HepG2 (cell line): ENCODE results near the gene IFNLR1. TPM values are rescaled to one million over a fixed set of nuclear protein-coding genes. Genes with fewer than 3 reads are reported as not detected.

Source experiments
- ATF4 ChIP-seq, 2 experiments: fragments of 450-650 bp in 1 of 2; sonication (generic) in 1 of 2; formaldehyde crosslinking; IDR thresholded peaks; 2 replicates each; pipeline versions ENCODE4 v1.5.0 to v1.8.0; 2020 to 2022; ENCODE audit warnings: mild to moderate bottlenecking in 1 of 2, missing genetic modification reagents in 1 of 2
- BHLHE40 ChIP-seq: IDR thresholded peaks from 2 replicates; pipeline ENCODE4 v1.6.1; 2011; ENCODE audit warnings: low read length, improper control_type of control experiment
- DZIP1 ChIP-seq: sonication (generic); formaldehyde crosslinking; IDR thresholded peaks from 2 replicates; pipeline ENCODE4 v1.5.0; 2020; ENCODE audit warnings: mild to moderate bottlenecking, missing genetic modification reagents
- HCFC1 ChIP-seq: fragments of 150-350 bp; IDR thresholded peaks from 2 replicates; pipeline ENCODE4 v1.6.1; 2014; ENCODE audit warnings: low read depth, low read length
- HES4 ChIP-seq: sonication (generic); formaldehyde crosslinking; IDR thresholded peaks from 2 replicates; pipeline ENCODE4 v1.9.0; 2021; ENCODE audit warnings: mild to moderate bottlenecking, missing genetic modification reagents, borderline replicate concordance
- IKZF4 ChIP-seq: sonication (generic); formaldehyde crosslinking; IDR thresholded peaks from 2 replicates; pipeline ENCODE4 v1.5.1; 2020; ENCODE audit warnings: borderline replicate concordance, mild to moderate bottlenecking, low read depth, missing genetic modification reagents; ENCODE audit errors: not compliant biosample characterization
- NFRKB ChIP-seq: fragments of 450-650 bp; IDR thresholded peaks from 2 replicates; pipeline ENCODE4 v1.6.1; 2017
- PAX8 ChIP-seq: sonication (generic); formaldehyde crosslinking; IDR thresholded peaks from 2 replicates; pipeline ENCODE4 v1.8.0; 2022; ENCODE audit warnings: mild to moderate bottlenecking, missing genetic modification reagents, borderline replicate concordance
- PREB ChIP-seq: sonication (generic); formaldehyde crosslinking; IDR thresholded peaks from 2 replicates; pipeline ENCODE4 v1.4.0; 2020; ENCODE audit warnings: missing genetic modification reagents
- PTBP1 ChIP-seq: fragments of 200-400 bp; formaldehyde crosslinking; IDR thresholded peaks from 2 replicates; pipeline ENCODE4 v1.6.1; 2018; ENCODE audit warnings: low read length, low read depth; ENCODE audit not compliant: poor library complexity, severe bottlenecking
- RXRB ChIP-seq: IDR thresholded peaks from 2 replicates; pipeline ENCODE4 v1.6.1; 2016; ENCODE audit warnings: borderline replicate concordance, missing genetic modification reagents, missing compliant biosample characterization
- SMYD3 ChIP-seq: sonication (generic); formaldehyde crosslinking; IDR thresholded peaks from 2 replicates; pipeline ENCODE4 v1.8.1; 2023; ENCODE audit warnings: mild to moderate bottlenecking, missing genetic modification reagents
- SNAI1 ChIP-seq: sonication (generic); formaldehyde crosslinking; IDR thresholded peaks from 2 replicates; pipeline ENCODE4 v1.5.0; 2020; ENCODE audit warnings: mild to moderate bottlenecking, missing genetic modification reagents, borderline replicate concordance
- SOX6 ChIP-seq, 2 experiments: fragments of 450-650 bp in 1 of 2; sonication (generic) in 1 of 2; formaldehyde crosslinking in 1 of 2; IDR thresholded peaks; 2 replicates each; pipeline versions ENCODE4 v1.4.0 to v1.6.1; 2017 to 2020; ENCODE audit warnings: antibody characterized with exemption in 1 of 2, mild to moderate bottlenecking in 1 of 2, missing genetic modification reagents in 1 of 2
- U2AF1 ChIP-seq: fragments of 200-400 bp; formaldehyde crosslinking; optimal IDR thresholded peaks from 2 replicates; pipeline ENCODE3; 2017; ENCODE audit warnings: mild to moderate bottlenecking, low read depth, low read length
- ZBTB7A ChIP-seq: sonication (generic); formaldehyde crosslinking; IDR thresholded peaks from 2 replicates; pipeline ENCODE4 v1.8.0; 2022; ENCODE audit warnings: mild to moderate bottlenecking, missing genetic modification reagents
- ZNF225 ChIP-seq: sonication (generic); formaldehyde crosslinking; IDR thresholded peaks from 2 replicates; pipeline ENCODE4 v1.4.0; 2020; ENCODE audit warnings: mild to moderate bottlenecking, missing genetic modification reagents
- ZNF329 ChIP-seq: sonication (generic); formaldehyde crosslinking; IDR thresholded peaks from 2 replicates; pipeline ENCODE4 v1.9.0; 2021; ENCODE audit warnings: low read depth, mild to moderate bottlenecking, missing genetic modification reagents
- ZNF333 ChIP-seq: sonication (generic); formaldehyde crosslinking; IDR thresholded peaks from 2 replicates; pipeline ENCODE4 v1.4.0; 2020; ENCODE audit warnings: mild to moderate bottlenecking, missing genetic modification reagents, borderline replicate concordance
- ZNF543 ChIP-seq: sonication (generic); formaldehyde crosslinking; IDR thresholded peaks from 2 replicates; pipeline ENCODE4 v1.4.0; 2020; ENCODE audit warnings: mild to moderate bottlenecking, missing genetic modification reagents
- ZNF547 ChIP-seq: sonication (generic); formaldehyde crosslinking; IDR thresholded peaks from 2 replicates; pipeline ENCODE4 v1.5.1; 2020; ENCODE audit warnings: mild to moderate bottlenecking, missing genetic modification reagents
- ZNF549 ChIP-seq: sonication (generic); formaldehyde crosslinking; IDR thresholded peaks from 2 replicates; pipeline ENCODE4 v1.5.0; 2020; ENCODE audit warnings: missing genetic modification reagents
- ZNF605 ChIP-seq: sonication (generic); formaldehyde crosslinking; IDR thresholded peaks from 2 replicates; pipeline ENCODE4 v1.8.0; 2022; ENCODE audit warnings: mild to moderate bottlenecking, missing genetic modification reagents
- ZNF788 ChIP-seq: sonication (generic); formaldehyde crosslinking; IDR thresholded peaks from 2 replicates; pipeline ENCODE4 v1.5.0; 2020; ENCODE audit warnings: mild to moderate bottlenecking, missing genetic modification reagents, borderline replicate concordance
- ZNF792 ChIP-seq: IDR thresholded peaks from 2 replicates; pipeline ENCODE4 v1.6.1; 2016
- polyA plus RNA-seq, 8 experiments: library from polyadenylated mRNA; depleted of rRNA in 3 of 8; stranded (reverse) in 7 of 8; unstranded in 1 of 8; fragments of >200 nt; fragmentation: Illumina TruSeq in 4 of 8; extraction: Trizol in 4 of 8; gene quantifications; 2 replicates each; pipeline versions ENCODE4 v1.2.1 to v1.2.3, GENCODE V29; 2011 to 2016; ENCODE audit warnings: low read depth in 4 of 8, missing spikeins in 1 of 8, mixed read lengths in 1 of 8; ENCODE audit not compliant: insufficient read depth in 1 of 8
- total RNA-seq, 5 experiments: library from RNA; depleted of rRNA; stranded (reverse); fragments of >200 nt; fragmentation: Illumina TruSeq; extraction: Trizol; gene quantifications; 2 replicates each; pipeline ENCODE4 v1.2.3, GENCODE V29; 2016; ENCODE audit warnings: low read depth in 1 of 5
- TF ChIP-seq, protein P1 (sequence below): sonication (generic); formaldehyde crosslinking; IDR thresholded peaks from 2 replicates; pipeline ENCODE4 v1.4.0; 2020; ENCODE audit warnings: mild to moderate bottlenecking, missing genetic modification reagents, borderline replicate concordance

Gene IFNLR1
- total and polyA plus RNA-seq, 2 of the 13 experiments (the other 11 are each of a cell fraction or from before 2014, with no cell fraction given): 3.8 to 8.5 TPM

GRCh38 chr1:24210195-24210627, 23.1 kb upstream of the IFNLR1 start (continued):
- TF ChIP-seq DZIP1 (CRISPR knock-in tag): no peak
- TF ChIP-seq PTBP1: no peak
- no peak for TF ChIP-seq NFRKB
- TF ChIP-seq ZNF333 (CRISPR knock-in tag): no peak; the same call in 1 of the 2 replicates
- no peak for TF ChIP-seq PREB
- no peak for TF ChIP-seq PAX8 (CRISPR knock-in tag)
- no peak for TF ChIP-seq IKZF4 (CRISPR knock-in tag)
- TF ChIP-seq ZNF543 (CRISPR knock-in tag): 0 out of 2 replicates have a peak, but pooled peaks have one; percentile 43
- TF ChIP-seq SNAI1: no peak
- TF ChIP-seq BHLHE40: no peak
- TF ChIP-seq SOX6 (IDR thresholded peaks at IDR 0.05): no peak
- TF ChIP-seq SOX6 (CRISPR knock-in tag; IDR thresholded peaks at IDR 0.05): peak; percentile 55; the same call in 1 of the 2 replicates
- TF ChIP-seq ZNF547 (CRISPR knock-in tag): 0 out of 2 replicates have a peak, but pooled peaks have one; percentile 51
- no peak for TF ChIP-seq ZNF225 (CRISPR knock-in tag)
- TF ChIP-seq HES4: no peak
- TF ChIP-seq ZBTB7A (CRISPR knock-in tag): peak; percentile 87
- no peak for TF ChIP-seq U2AF1
- no peak for TF ChIP-seq ZNF549 (CRISPR knock-in tag)
- no peak; the same call in 1 of the 2 replicates for TF ChIP-seq ZNF788 (CRISPR knock-in tag)
- TF ChIP-seq, protein P1, sequence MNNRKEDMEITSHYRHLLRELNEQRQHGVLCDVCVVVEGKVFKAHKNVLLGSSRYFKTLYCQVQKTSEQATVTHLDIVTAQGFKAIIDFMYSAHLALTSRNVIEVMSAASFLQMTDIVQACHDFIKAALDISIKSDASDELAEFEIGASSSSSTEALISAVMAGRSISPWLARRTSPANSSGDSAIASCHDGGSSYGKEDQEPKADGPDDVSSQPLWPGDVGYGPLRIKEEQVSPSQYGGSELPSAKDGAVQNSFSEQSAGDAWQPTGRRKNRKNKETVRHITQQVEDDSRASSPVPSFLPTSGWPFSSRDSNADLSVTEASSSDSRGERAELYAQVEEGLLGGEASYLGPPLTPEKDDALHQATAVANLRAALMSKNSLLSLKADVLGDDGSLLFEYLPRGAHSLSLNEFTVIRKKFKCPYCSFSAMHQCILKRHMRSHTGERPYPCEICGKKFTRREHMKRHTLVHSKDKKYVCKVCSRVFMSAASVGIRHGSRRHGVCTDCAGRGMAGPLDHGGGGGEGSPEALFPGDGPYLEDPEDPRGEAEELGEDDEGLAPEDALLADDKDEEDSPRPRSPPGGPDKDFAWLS (CRISPR knock-in tag): no peak
- no peak for TF ChIP-seq ZNF605
- no peak for TF ChIP-seq ZNF792
- TF ChIP-seq ATF4 (CRISPR knock-in tag; IDR thresholded peaks at IDR 0.05): no peak
- TF ChIP-seq ZNF329 (CRISPR knock-in tag): no peak
- no peak for TF ChIP-seq HCFC1
- peak; percentile 58 for TF ChIP-seq RXRB (CRISPR knock-in tag)
- no peak for TF ChIP-seq SMYD3 (CRISPR knock-in tag)
